PC-3 (cell line): Measurements from ENCODE around the gene PRSS33. TPM values are rescaled to one million over a fixed set of nuclear protein-coding genes. Genes with fewer than 3 reads are reported as not detected.

ENCODE experiments used
- ATAC-seq: fragments of 200-7000 bp; cut with Tn5 transposase; 2 replicates; pipeline ENCODE4 v1.9.1; 2020; ENCODE audit warnings: mild to moderate bottlenecking, moderate library complexity
- BruUV-seq: library from RNA; stranded (reverse); fragments of 400-500 nt; replicated peaks from 2 replicates; lab custom pipeline; 2021; lab: Mats Ljungman, UMichigan
- CTCF ChIA-PET: fragments of 300-600 bp; sonication (Branson Sonifier 250); formaldehyde crosslinking; loops from one replicate; lab custom pipeline; 2022; ENCODE audit warnings: antibody characterized with exemption; lab: Charles Lee
- POLR2A ChIA-PET: fragments of 300-600 bp; sonication (Branson Sonifier 250); formaldehyde crosslinking; loops from one replicate; lab custom pipeline; 2022; ENCODE audit warnings: antibody characterized with exemption; ENCODE audit not compliant: unreplicated experiment; lab: Charles Lee
- DNase-seq: peaks from one replicate; pipeline ENCODE4 v3.0.0-alpha.2; 2015
- H2AFZ ChIP-seq: fragments of 300-600 bp; sonication (generic); 2 replicates; pipeline ENCODE4 v1.6.0; 2016; ENCODE audit warnings: antibody characterized with exemption, low read length
- H3F3A ChIP-seq: fragments of 300-600 bp; sonication (generic); one replicate; pipeline ENCODE4 v1.6.0; 2017; ENCODE audit warnings: antibody characterized with exemption, low read length, control low read depth, mild to moderate bottlenecking; ENCODE audit not compliant: unreplicated experiment
- H3K27ac ChIP-seq: fragments of 300-600 bp; sonication (generic); 2 replicates; pipeline ENCODE4 v1.5.1; 2016; ENCODE audit warnings: mild to moderate bottlenecking, low read length
- H3K27me3 ChIP-seq: fragments of 300-600 bp; sonication (generic); 2 replicates; pipeline ENCODE4 v1.6.1; 2016; ENCODE audit warnings: low read length, mixed read lengths
- H3K36me3 ChIP-seq: fragments of 300-600 bp; sonication (generic); 2 replicates; pipeline ENCODE4 v1.6.1; 2016; ENCODE audit warnings: low read depth, mixed run types, low read length, mixed read lengths
- H3K4me1 ChIP-seq: fragments of 300-600 bp; sonication (generic); 2 replicates; pipeline ENCODE4 v1.5.1; 2016; ENCODE audit warnings: low read length; ENCODE audit not compliant: insufficient read depth
- H3K4me2 ChIP-seq: fragments of 300-600 bp; sonication (generic); 2 replicates; pipeline ENCODE4 v1.6.0; 2016; ENCODE audit warnings: low read length
- H3K4me3 ChIP-seq: fragments of 300-600 bp; sonication (generic); 2 replicates; pipeline ENCODE4 v1.5.1; 2016; ENCODE audit warnings: mild to moderate bottlenecking, low read length, mixed read lengths
- H3K79me2 ChIP-seq: fragments of 300-600 bp; sonication (generic); 2 replicates; pipeline ENCODE4 v1.6.1; 2017; ENCODE audit warnings: low read length, mixed read lengths
- H3K9ac ChIP-seq: fragments of 300-600 bp; sonication (generic); 2 replicates; pipeline ENCODE4 v1.6.0; 2016; ENCODE audit warnings: mild to moderate bottlenecking, low read length
- H3K9me2 ChIP-seq: fragments of 300-600 bp; sonication (generic); replicated peaks from 2 replicates; pipeline ENCODE4 v1.6.1; 2016; ENCODE audit warnings: mixed run types, low read length, mixed read lengths
- H3K9me3 ChIP-seq: fragments of 300-600 bp; sonication (generic); 2 replicates; pipeline ENCODE4 v1.6.1; 2016; ENCODE audit warnings: low read length, mixed read lengths
- H4K20me1 ChIP-seq: fragments of 300-600 bp; sonication (generic); 2 replicates; pipeline ENCODE4 v1.6.1; 2016; ENCODE audit warnings: low read length, mixed read lengths
- CTCF ChIP-seq: fragments of 300-600 bp; sonication (generic); conservative IDR thresholded peaks from 2 replicates; pipeline ENCODE4 v1.5.1; 2017; ENCODE audit warnings: antibody characterized with exemption, low read depth, mild to moderate bottlenecking, low read length
- EZH2 ChIP-seq: fragments of 300-600 bp; sonication (generic); IDR thresholded peaks from one replicate; pipeline ENCODE4 v1.6.1; 2017; ENCODE audit warnings: antibody characterized with exemption, mild to moderate bottlenecking, low read length; ENCODE audit not compliant: unreplicated experiment
- EZH2phosphoT487 ChIP-seq: fragments of 300-600 bp; sonication (generic); IDR thresholded peaks from 2 replicates; pipeline ENCODE4 v1.6.1; 2018; ENCODE audit warnings: mild to moderate bottlenecking, antibody characterized with exemption, low read length, borderline replicate concordance
- intact Hi-C: fragments of 100-400 bp; cut with micrococcal nuclease; formaldehyde crosslinking; loops from 2 replicates; pipeline ENCODE4 v1.9.0; 2023
- total RNA-seq: library from RNA; depleted of rRNA; stranded (reverse); fragments of >200 nt; gene quantifications from 2 replicates; pipeline ENCODE4 v1.2.3, GENCODE V29; 2014

PRSS33 gene
- total RNA-seq, 1 experiment from 2014 or later, result 0.11 TPM

- CTCF ChIA-PET, result no interaction called here
These were observed 48.5 kb upstream of the PRSS33 start for GRCh38 chr16:2835638-2836493.

GRCh38 chr16:2834968-2835367 is 47.6 kb upstream of the PRSS33 start:
- POLR2A ChIA-PET, result no interaction called here
- H3K27me3 ChIP-seq, result no peaks in the 10 kb centered on the region
- H2AFZ ChIP-seq, result no peak overlapping the region
- H3K9me2 ChIP-seq, result no peaks in the 10 kb centered on the region
- peak overlapping the region; percentile 91 for H3K27ac ChIP-seq
- no peak overlapping the region for H3K4me3 ChIP-seq
- intact Hi-C loops, result no loop called here
- peaks cover 28% of the 10 kb centered on the region for H3K4me1 ChIP-seq
- H3K9me3 ChIP-seq, result no peaks in the 10 kb centered on the region
- TF ChIP-seq CTCF (no peak), EZH2phosphoT487 (no peak), EZH2 (no peak)
- no TSS peak for BruUV-seq
- H3K79me2 ChIP-seq, result no peaks in the 10 kb centered on the region
- no peak overlapping the region for H3K9ac ChIP-seq
- no peak overlapping the region for H3K4me2 ChIP-seq
- no peak for ATAC-seq
- CTCF ChIA-PET, result no interaction called here
- no peaks in the 10 kb centered on the region for H4K20me1 ChIP-seq
- no peak for DNase-seq
- H3F3A ChIP-seq, result no peaks in the 10 kb centered on the region
- H3K36me3 ChIP-seq, result no peaks in the 10 kb centered on the region

More at GRCh38 chr16:2835638-2836493, 48.5 kb upstream of the PRSS33 start:
- DNase-seq, result peak; percentile 93
- Histone ChIP-seq H3K4me1 (peaks cover 22% of the 10 kb centered on the region), H3K27ac (peak overlapping the region; percentile 91), H3K4me3 (peak overlapping the region; percentile 41; the same call in 1 of the 2 replicates), H2AFZ (0 out of 2 replicates have a peak overlapping the region, but pooled peaks have one; percentile 21), H3K36me3 (no peaks in the 10 kb centered on the region), H3K4me2 (peak overlapping the region; percentile 70), H3K27me3 (no peaks in the 10 kb centered on the region), H3K79me2 (no peaks in the 10 kb centered on the region), H3K9me2 (no peaks in the 10 kb centered on the region), H3K9me3 (no peaks in the 10 kb centered on the region), H4K20me1 (no peaks in the 10 kb centered on the region), H3F3A (no peaks in the 10 kb centered on the region), H3K9ac (peak overlapping the region; percentile 54)
- ATAC-seq, result peak; percentile 76
- intact Hi-C loops, result no loop called here
- TSS peak; percentile 21 for BruUV-seq
- POLR2A ChIA-PET, result interaction anchor here (0.5 kb wide), 1 partner anchor 70 kb away, joined by 3 read pairs; no protein-coding TSS in a partner anchor
- no peak for TF ChIP-seq CTCF

- Histone ChIP-seq H3K4me2 (no peak overlapping the region), H3K27ac (no peak overlapping the region), H4K20me1 (no peaks in the 10 kb centered on the region), H3K4me3 (no peak overlapping the region), H3K36me3 (no peaks in the 10 kb centered on the region), H3F3A (no peaks in the 10 kb centered on the region), H2AFZ (no peak overlapping the region), H3K27me3 (no peaks in the 10 kb centered on the region), H3K9me3 (no peaks in the 10 kb centered on the region), H3K4me1 (peaks cover 31% of the 10 kb centered on the region), H3K9me2 (no peaks in the 10 kb centered on the region), H3K79me2 (no peaks in the 10 kb centered on the region), H3K9ac (no peak overlapping the region)
- ChIA-PET CTCF (no interaction called here), POLR2A (no interaction called here)
- DNase-seq, result no peak
- TF ChIP-seq CTCF (no peak), EZH2 (no peak), EZH2phosphoT487 (no peak)
- no peak for ATAC-seq
- BruUV-seq, result no TSS peak
- intact Hi-C loops, result no loop called here
These were observed 46.4 kb upstream of the PRSS33 start for GRCh38 chr16:2833776-2834175.
